Peyer's patch (tissue), 4 donors: ENCODE measurements around the gene PDE11A.

ENCODE experiments used
- POLR2A ChIP-seq, 2 donors: fragments of 450-650 bp; IDR thresholded peaks; one replicate each; pipeline ENCODE4 v1.5.1; 2017; ENCODE audit warnings: antibody characterized with exemption in 2 of 2, mild to moderate bottlenecking in 2 of 2, moderate library complexity in 2 of 2
- TF ChIP-seq, protein P1 (sequence below), 6 experiments: fragments of 450-650 bp in 4 of 6; fragments of 200-600 bp in 2 of 6; sonication (generic) in 1 of 6; IDR thresholded peaks; one replicate each; pipeline ENCODE4 v1.5.1; 2017 to 2019; ENCODE audit warnings: antibody characterized with exemption in 6 of 6, mild to moderate bottlenecking in 3 of 6, moderate library complexity in 1 of 6

DNA sequence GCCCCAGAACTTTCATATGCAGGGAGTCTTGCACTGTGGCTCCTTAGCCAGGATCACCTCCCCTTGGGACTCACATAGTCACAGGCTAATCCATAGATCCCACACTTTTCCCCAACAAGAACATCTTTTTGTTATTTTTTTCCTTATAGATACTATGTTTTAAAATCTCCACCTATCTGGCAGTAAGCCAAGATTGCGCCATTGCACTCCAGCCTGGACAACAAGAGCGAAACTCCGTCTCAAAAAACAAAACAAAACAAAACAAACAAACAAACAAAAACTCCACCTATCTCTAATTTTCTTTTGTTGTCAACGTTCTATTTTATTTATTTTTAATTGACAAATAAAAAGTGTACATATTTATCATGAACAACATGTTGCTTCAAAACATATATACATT, 141.7 kb downstream of the PDE11A start:
- TF ChIP-seq, protein P1, sequence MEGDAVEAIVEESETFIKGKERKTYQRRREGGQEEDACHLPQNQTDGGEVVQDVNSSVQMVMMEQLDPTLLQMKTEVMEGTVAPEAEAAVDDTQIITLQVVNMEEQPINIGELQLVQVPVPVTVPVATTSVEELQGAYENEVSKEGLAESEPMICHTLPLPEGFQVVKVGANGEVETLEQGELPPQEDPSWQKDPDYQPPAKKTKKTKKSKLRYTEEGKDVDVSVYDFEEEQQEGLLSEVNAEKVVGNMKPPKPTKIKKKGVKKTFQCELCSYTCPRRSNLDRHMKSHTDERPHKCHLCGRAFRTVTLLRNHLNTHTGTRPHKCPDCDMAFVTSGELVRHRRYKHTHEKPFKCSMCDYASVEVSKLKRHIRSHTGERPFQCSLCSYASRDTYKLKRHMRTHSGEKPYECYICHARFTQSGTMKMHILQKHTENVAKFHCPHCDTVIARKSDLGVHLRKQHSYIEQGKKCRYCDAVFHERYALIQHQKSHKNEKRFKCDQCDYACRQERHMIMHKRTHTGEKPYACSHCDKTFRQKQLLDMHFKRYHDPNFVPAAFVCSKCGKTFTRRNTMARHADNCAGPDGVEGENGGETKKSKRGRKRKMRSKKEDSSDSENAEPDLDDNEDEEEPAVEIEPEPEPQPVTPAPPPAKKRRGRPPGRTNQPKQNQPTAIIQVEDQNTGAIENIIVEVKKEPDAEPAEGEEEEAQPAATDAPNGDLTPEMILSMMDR (IDR thresholded peaks at IDR 0.05): no peak
- TF ChIP-seq POLR2A (IDR thresholded peaks at IDR 0.05): no peak
